HepG2 (cell line): ENCODE data around the gene INHBC.

ENCODE experiments used
- BCLAF1 ChIP-seq: fragments of 450-650 bp; IDR thresholded peaks from 2 replicates; pipeline ENCODE4 v1.6.1; 2017; ENCODE audit warnings: mild to moderate bottlenecking
- CTCF ChIP-seq: sonication (generic); formaldehyde crosslinking; IDR thresholded peaks from 2 replicates; pipeline ENCODE4 v1.5.0; 2020; ENCODE audit warnings: mild to moderate bottlenecking, missing genetic modification reagents, moderate library complexity
- JUNB ChIP-seq: sonication (generic); formaldehyde crosslinking; IDR thresholded peaks from 2 replicates; pipeline ENCODE4 v1.8.0; 2022; ENCODE audit warnings: missing genetic modification reagents, mild to moderate bottlenecking, borderline replicate concordance
- JUND ChIP-seq: sonication (generic); formaldehyde crosslinking; IDR thresholded peaks from 2 replicates; pipeline ENCODE4 v1.8.0; 2022; ENCODE audit warnings: mild to moderate bottlenecking, missing genetic modification reagents
- PHF8 ChIP-seq: sonication (generic); formaldehyde crosslinking; IDR thresholded peaks from 2 replicates; pipeline ENCODE4 v1.5.0; 2020; ENCODE audit warnings: missing genetic modification reagents
- POLR2A ChIP-seq, 2 experiments: IDR thresholded peaks; 2 replicates each; pipeline ENCODE4 v1.6.1; 2011; ENCODE audit warnings: low read depth in 2 of 2, low read length in 2 of 2, mild to moderate bottlenecking in 1 of 2, moderate library complexity in 1 of 2; ENCODE audit not compliant: insufficient read depth in 1 of 2
- POLR2AphosphoS5 ChIP-seq: IDR thresholded peaks from 2 replicates; pipeline ENCODE4 v1.6.1; 2012; ENCODE audit warnings: low read depth, low read length
- REST ChIP-seq, 2 experiments: IDR thresholded peaks; 2 replicates each; pipeline ENCODE4 v1.6.1; 2011 to 2012; ENCODE audit warnings: low read length in 2 of 2, borderline replicate concordance in 1 of 2, low read depth in 1 of 2, mild to moderate bottlenecking in 1 of 2, moderate library complexity in 1 of 2
- REXO4 ChIP-seq: sonication (generic); formaldehyde crosslinking; IDR thresholded peaks from 2 replicates; pipeline ENCODE4 v1.8.0; 2022; ENCODE audit warnings: missing genetic modification reagents, mild to moderate bottlenecking, borderline replicate concordance
- RFX5 ChIP-seq: IDR thresholded peaks from 2 replicates; pipeline ENCODE4 v1.6.1; 2011; ENCODE audit warnings: low read depth, low read length, improper control_type of control experiment
- SUZ12 ChIP-seq: fragments of 150-350 bp; IDR thresholded peaks from 2 replicates; pipeline ENCODE4 v1.6.1; 2014; ENCODE audit warnings: low read depth, low read length
- TEAD3 ChIP-seq: optimal IDR thresholded peaks from 2 replicates; pipeline ENCODE3; 2016; ENCODE audit warnings: borderline replicate concordance
- ZNF142 ChIP-seq: sonication (generic); formaldehyde crosslinking; IDR thresholded peaks from 2 replicates; pipeline ENCODE4 v1.4.0; 2020; ENCODE audit warnings: missing genetic modification reagents

GRCh38 chr12:57490126-57490525, 55.5 kb downstream of the INHBC start:
- TF ChIP-seq JUNB: no peak
- no peak for TF ChIP-seq POLR2A (IDR thresholded peaks at IDR 0.05; ENCODE audit: insufficient read depth in 1 of 2, low read depth in 2 of 2, low read length in 2 of 2)
- no peak for TF ChIP-seq SUZ12
- TF ChIP-seq RFX5: no peak
- no peak for TF ChIP-seq BCLAF1
- no peak for TF ChIP-seq REST (IDR thresholded peaks at IDR 0.05; ENCODE audit: borderline replicate concordance in 1 of 2, low read depth in 1 of 2, low read length in 2 of 2)
- no peak for TF ChIP-seq TEAD3
- no peak for TF ChIP-seq POLR2AphosphoS5
- no peak for TF ChIP-seq CTCF (CRISPR knock-in tag)
- no peak for TF ChIP-seq ZNF142 (CRISPR knock-in tag)
- no peak for TF ChIP-seq REXO4 (CRISPR knock-in tag)
- TF ChIP-seq PHF8: no peak
- no peak for TF ChIP-seq JUND (CRISPR knock-in tag)
